ENCODE results near the gene NFKBIE.

The NFKBIE gene

DNA sequence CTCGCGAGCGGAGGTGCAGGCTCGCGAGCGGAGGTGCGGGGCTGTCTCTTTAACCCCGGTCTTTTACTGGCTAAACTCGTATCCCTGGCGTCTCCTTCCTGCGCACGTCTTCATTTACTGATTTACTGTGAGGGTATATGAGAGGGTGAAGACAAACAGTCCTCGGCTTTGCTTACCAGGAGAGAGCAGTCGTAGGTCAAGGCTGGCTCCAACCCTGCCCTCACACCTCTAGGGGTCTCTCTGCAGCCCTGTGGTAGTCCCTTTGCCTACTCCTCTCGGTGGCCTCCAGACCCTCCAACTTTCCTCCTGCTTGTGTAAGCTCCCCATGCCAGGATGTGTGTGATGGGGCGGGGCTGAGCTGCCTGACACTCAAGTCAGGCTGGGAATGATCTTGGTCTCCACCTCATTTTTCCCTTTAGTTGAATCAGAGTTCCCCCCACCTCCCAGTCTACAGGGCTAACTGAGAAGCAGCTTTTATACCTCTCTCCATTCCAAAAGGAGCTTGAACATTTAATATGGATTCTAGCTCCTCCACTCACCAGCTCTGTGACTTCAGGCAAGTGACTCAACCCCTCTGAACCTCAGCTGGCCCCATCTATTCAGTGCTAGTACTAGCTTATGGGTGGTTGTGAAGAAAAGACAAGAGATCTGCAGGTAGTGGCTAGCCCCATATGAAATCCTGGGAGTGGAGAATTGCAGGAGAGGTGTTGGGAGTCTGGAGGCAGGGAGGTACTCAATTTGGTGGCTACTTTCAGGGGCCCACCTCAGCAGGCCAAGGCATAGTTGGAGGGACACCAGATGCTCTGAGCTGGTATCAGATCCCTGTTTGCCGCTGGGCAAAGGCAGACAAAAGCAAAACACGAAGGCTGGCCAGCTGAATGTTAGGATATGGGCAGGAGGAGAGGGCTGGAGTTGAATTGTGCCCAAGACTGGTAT lies 41.1 kb downstream of the NFKBIE start:
- DNase-seq = peak; percentile 49

DNA sequence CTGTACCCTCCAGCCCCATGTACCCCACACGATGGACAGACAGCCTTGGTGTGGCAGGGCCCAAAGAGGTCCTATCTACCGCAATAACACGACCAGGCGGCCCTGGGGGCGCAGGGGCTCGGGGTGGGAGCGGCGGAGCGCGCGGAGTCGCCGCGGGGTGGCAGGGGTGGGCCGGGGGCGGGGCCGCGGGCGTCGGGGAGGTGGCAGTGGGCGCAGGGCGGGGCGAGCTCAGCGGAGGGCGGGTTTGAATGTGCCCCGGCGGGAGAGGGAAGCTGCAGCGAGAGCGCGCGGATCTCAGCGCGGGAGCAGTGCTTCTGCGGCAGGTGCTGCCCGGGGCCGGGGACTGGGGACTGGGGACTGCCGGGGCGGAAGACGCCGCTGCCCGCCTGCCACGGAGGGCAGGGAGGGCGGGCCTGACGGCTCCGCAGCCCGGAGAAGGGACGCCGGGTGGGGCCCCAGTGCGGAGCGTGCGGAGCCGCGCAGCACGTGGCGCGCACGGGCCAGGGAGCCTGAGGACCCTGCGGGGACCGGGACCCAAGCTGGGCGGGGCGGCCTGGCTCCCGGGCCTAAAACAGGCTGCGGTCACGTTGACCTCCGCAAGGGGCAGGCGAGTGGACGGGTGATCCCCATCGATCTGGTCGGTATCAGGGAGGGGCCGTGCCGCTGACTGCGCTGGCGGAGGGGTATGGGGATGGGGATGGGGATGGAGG lies 41.9 kb downstream of the NFKBIE start, which contains the start of gene SLC29A1:
Gene SLC29A1 (plus strand): TSS at position 277 of the 710 bp plus-strand sequence. CDS start 3,719 bp downstream, outside the sequence.
- peak; percentile 82 for DNase-seq

DNA sequence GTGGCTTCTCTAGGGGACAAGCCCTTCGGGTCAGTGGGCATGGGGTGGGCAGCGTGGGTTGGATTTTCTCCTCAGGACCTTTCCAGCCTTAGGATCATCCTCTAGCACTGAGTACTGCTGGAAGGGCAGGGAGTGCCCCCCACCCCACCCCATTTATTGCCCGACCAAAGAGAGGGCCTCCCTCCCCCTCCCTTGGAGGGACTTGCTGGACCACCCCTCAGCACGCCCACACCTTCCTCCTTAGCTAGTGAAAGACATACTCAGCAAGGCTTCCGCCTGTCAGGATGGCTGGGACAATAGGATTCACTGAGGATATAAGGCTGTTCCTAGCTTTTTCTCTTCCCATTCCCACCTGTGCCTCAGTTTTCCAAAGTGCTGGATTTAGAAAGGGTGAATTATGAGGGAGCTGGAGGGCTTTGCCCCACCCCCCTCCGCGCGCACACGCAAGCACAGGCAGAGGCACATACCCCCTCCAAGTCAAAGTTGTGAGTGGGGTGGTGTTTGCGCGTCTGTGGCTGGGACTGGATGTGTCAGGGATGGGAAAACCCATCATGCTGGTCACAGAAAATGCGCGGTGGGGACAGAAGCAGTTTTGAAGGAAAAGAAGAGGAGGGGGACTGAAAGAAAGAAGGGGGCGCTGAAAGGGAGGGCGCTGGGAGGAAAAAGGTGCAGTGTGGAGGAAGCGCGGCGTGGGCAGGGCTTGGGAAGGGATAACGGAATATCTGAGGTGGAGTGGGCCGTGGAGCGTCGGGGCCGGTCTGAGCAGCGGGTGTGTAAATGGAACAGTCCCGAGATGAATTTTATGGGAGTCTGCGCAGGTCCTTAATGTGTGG lies 42.6 kb downstream of the NFKBIE start:
- no peak for DNase-seq

DNA sequence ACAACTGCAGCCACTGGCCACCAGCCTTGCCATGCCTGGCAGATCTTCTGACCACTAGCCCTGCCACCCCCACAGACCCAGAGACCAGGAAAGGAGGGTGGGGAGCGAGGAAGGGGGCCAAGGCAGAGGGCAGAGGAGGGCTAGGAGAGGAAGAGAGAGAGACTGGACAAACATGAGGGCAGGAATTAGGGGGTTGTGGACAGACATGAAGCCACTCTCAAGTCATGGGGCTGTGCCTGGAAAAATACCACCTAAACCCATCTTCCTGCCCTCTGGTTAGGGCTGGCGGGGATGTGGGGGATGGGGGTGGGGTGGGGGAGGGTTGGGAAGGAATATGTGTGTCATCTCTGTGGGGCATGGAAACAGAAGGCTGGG lies 43.4 kb downstream of the NFKBIE start:
- DNase-seq = no peak

DNA sequence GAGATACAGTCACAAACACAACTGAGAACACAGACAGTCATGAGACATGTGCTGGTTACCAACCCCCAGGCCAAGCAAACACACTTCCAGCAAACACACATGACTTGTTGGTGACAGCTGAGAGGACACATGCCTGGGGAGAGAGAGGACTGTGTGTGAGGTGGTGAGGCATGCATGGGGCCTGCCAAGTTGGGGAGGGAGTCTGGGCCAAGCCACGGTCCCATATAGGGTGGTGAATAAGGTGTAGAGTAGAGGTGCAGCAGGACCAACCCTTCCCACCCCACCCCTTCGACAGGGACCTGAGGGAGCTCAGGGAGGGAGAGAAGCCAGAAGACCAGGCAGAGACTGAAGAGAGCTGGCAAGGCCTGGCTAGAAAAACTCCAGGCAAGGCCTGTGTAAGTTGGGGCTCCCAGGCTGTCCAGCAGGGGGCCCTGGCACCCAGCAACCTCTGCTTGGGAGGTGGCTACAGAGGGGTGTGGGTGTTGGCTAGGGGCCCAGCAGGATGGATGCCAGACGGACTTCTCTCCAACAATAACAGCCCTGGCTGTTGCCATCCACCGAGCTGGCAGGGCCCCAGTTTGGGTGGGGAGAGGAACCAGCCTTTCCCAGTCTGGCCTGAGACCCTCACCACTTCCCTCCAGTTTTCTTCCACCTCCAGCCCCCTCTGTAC lies 43.9 kb downstream of the NFKBIE start:
- DNase-seq = peak; percentile 86

DNA sequence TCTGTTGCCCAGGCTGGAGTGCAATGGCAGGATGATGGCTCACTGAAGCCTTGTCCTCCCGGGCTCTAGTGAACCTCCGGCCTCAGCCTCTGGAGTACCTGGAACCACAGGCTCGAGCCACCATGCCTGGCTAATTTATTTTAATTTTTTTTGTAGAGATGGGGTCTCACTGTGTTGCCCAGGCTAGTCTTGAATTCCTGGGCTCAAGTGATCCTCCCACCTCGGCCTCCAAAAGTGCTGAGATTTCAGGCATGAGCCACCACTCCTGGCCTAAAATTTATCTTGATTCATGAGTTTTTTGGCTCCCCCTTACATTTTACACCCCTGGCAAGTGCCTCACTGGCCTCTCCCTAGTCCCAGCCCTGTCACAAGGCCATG lies 44.4 kb downstream of the NFKBIE start:
- no peak for DNase-seq

DNA sequence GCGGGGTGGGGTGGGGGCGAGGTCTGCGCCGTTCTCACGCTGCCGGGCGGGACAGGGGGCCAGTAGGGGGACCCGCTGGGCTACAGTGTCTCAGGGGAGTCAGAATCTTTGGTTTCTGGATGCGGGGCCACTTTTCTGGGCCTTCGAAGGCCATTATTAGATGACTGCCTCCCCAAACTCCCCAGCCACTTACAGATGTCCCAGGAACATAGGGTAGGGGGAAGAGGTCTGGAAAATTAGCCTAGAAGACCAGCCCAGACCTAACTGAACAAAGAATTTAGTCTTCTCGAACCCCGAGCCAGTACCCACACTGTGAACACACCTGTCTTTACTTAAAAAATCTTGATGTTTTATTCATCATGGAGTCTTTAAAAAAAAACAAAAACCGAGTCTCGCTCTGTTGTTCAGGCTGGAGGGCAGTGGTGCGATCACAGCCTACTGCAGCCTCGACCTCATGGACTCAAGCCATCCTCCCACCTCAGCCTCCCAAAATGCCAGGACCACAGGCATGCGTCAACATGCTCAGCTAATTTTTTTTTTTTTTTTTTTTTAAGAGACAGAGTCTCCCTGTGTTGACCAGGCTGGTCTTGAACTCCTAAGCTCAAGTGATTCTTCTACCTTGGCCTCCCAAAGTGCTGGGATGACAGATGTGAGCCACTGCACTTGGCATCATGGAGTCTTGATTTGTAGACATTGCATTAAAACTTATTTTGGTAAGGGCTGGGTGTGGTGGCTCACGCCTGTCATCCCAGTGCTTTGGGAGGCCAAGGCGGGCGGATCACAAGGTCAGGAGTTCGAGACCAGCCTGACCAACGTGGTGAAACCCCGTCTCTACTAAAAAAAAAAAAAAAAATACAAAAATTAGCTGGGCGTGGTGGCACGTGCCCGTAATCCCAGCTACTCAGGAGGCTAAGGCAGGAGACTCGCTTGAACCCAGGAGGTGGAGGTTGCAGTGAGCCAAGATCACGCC lies 45.3 kb downstream of the NFKBIE start:
- DNase-seq = no peak

DNA sequence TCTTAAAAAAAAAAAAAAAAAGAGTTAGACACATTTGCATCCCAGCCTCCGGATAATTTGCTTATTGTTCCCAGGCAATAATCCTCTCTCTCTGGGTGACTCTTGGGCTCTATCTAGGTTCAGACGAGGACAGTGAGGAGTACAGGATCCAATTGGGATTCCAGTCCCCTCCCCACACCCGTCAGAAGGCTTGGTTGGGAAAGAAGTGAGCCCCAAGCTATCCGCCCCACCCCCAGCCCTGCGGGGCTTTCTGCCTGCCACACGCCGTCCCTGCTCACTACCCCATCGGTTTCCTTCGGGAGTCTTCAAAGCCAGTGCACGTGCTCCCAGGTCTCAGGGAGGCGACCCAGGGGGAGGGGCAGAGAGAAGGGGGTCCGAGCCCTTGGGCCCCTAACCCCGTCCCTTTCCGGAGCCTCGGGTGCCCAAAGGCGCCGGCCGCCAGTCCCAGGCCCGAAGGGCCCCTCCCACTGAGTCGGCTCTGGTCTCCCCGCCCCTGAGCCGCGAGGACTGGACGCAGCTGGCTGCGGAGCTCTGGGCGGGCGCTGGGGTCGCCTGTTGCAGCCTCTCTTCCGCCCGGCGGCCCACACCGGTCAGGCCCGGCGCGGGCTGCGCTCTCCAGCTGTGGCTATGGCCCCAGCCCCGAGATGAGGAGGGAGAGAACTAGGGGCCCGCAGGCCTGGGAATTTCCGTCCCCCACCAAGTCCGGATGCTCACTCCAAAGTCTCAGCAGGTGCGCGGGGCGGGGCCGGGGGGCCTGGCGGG lies 46.1 kb downstream of the NFKBIE start:
- DNase-seq = peak; percentile 68

DNA sequence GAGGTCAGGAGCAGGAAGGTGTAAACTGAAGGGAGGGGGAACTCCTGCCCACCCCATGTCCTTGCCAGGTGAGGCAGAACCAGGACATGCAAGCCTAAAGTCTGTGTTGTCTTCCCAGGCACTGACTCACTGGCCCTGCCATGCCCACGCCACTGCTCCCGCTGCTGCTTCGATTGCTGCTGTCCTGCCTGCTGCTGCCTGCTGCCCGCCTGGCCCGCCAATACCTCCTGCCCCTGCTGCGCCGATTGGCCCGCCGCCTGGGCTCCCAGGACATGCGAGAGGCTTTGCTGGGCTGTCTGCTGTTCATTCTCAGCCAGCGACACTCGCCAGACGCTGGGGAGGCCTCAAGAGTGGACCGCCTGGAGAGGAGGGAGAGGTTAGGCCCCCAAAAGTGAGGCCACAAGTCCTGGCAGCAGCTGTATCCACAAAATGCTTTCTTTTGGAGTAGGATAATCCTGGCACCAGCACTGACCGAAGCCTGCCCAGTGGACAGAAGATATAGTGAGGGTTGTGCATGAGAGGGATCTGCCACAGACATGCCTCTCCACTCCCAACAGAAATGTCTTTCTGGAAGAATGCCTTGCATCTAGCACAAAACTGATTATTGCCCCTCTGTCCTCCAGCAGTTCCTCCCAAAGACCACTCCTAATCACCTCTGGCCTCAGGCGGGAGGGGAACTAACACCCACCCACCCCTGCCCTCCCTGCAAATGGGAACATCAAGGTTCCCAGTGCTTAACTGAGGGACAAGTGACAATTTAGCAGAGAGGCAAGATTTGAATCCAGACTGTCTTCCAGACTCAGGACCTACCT lies 47.8 kb downstream of the NFKBIE start:
- no peak for DNase-seq

DNA sequence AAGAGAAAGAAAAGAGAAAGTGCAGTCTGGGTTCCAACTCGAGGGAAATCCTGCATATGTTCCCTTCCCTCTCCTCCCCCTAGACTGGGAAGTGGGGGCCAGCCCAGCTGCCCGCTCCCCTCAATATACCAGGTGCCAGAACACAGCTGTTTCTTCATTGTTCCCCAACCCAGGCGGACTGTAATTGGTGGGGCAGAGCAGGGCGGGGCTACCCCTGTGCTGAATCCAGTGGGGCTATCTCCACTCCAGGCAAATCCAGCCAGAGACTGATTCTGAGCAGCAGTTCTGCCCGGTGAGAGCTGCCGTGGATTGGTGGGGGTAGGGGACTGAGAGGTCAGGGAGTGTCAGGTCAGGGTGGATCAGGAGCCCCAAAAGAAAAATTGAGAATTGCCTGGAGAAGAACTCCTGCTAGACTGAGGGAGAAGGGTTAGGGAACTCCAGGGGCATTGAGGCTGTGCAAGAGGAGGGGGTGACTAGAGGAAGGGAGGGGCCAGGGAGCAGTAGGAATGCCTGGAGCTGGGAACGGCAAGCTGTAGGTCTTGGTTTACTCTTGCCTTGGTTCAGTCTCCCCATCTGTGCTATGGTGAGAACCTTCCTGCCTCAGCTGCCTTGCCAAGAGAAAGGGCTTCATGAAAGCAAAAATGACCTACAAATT lies 48.5 kb downstream of the NFKBIE start, which contains the start of gene MYMX:
Gene MYMX (plus strand): TSS at position 250 of the 655 bp plus-strand sequence. CDS start 546 bp downstream, outside the sequence.
- no peak for DNase-seq

DNA sequence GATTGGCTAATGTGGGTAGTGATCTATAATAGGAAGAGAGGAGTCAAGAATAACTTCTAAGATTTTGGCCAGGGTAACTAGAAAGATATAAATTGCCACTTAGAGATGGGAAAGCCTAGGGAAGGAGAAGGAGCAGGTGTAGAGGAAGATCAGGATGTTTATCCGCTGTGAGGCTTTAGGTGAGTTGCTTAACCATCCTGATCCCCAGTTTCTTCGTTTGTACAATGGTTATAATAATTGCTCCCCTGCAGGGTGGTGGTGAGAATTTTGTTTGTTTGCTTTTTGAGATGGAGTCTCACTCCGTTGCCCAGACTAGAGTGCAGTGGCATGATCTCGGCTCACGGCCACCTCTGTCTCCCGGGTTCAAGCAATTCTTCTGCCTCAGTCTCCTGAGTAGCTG lies 51.0 kb downstream of the NFKBIE start:
- no peak for DNase-seq

DNA sequence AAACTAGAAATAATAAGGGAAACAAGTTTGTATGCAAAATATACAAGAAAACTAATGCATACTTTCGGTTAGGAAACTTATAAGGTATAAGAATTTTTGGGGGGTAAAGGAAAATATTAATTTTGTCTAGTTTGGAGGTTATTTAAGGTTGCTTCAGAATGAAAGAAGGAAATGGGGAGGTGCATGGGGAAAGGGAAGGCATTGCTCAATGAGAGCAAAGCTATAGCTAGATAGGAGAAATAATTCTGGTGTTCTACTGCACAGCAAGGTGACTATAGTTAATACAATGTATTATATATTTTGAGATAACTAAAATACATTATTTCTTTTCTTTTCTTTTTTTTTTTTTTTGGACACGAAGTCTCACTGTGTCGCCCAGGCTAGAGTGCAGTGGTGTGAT lies 54.1 kb downstream of the NFKBIE start:
- DNase-seq = no peak
